ENCODE data around the gene CDC42BPG. TPM values are rescaled to one million over a fixed set of nuclear protein-coding genes. Genes with fewer than 3 reads are reported as not detected.
A peak's percentile ranks its signal among the peaks of the same experiment; 100 is the strongest.

CDC42BPG gene
- total RNA-seq, 1 experiment from 2014 or later: 14.5 TPM

- H3K9ac ChIP-seq (ENCODE audit: low read length): peak overlapping the region; percentile 84
- no peaks in the 10 kb centered on the region for H3F3A ChIP-seq (ENCODE audit: low read length, unreplicated experiment)
- H3K9me3 ChIP-seq (ENCODE audit: low read length): no peaks in the 10 kb centered on the region
- no TSS peak for BruUV-seq (replicated peaks)
- peak overlapping the region; percentile 93 for H2AFZ ChIP-seq (ENCODE audit: low read length)
- DNase-seq: peak; percentile 59
- no peaks in the 10 kb centered on the region; the same call in 1 of the 2 replicates for H3K36me3 ChIP-seq (ENCODE audit: low read depth, low read length)
- ATAC-seq: peak; percentile 25
- no peak overlapping the region for H3K27ac ChIP-seq (ENCODE audit: low read length)
- ChIA-PET POLR2A (ENCODE audit: unreplicated experiment) (interaction anchor here (0.6 kb wide), 1 partner anchor 687 kb away, joined by 3 read pairs; no protein-coding TSS in a partner anchor), CTCF (no interaction called here)
- TF ChIP-seq EZH2 (IDR thresholded peaks at IDR 0.05; ENCODE audit: low read length, unreplicated experiment) (no peak), EZH2phosphoT487 (IDR thresholded peaks at IDR 0.05; ENCODE audit: borderline replicate concordance, low read length) (no peak)
- TF ChIP-seq, protein P1, sequence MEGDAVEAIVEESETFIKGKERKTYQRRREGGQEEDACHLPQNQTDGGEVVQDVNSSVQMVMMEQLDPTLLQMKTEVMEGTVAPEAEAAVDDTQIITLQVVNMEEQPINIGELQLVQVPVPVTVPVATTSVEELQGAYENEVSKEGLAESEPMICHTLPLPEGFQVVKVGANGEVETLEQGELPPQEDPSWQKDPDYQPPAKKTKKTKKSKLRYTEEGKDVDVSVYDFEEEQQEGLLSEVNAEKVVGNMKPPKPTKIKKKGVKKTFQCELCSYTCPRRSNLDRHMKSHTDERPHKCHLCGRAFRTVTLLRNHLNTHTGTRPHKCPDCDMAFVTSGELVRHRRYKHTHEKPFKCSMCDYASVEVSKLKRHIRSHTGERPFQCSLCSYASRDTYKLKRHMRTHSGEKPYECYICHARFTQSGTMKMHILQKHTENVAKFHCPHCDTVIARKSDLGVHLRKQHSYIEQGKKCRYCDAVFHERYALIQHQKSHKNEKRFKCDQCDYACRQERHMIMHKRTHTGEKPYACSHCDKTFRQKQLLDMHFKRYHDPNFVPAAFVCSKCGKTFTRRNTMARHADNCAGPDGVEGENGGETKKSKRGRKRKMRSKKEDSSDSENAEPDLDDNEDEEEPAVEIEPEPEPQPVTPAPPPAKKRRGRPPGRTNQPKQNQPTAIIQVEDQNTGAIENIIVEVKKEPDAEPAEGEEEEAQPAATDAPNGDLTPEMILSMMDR (conservative IDR thresholded peaks at IDR 0.05; ENCODE audit: low read depth, low read length): no peak
- H3K79me2 ChIP-seq (ENCODE audit: low read length): peaks cover 18% of the 10 kb centered on the region
- H3K9me2 ChIP-seq (replicated peaks; ENCODE audit: low read length): no peaks in the 10 kb centered on the region
- peaks cover 10% of the 10 kb centered on the region; the same call in 1 of the 2 replicates for H3K4me1 ChIP-seq (ENCODE audit: insufficient read depth, low read length)
- H3K4me3 ChIP-seq (ENCODE audit: low read length): peak overlapping the region; percentile 89
- intact Hi-C loops (cut with micrococcal nuclease): loop anchor here (2.0 kb wide), 1 partner anchor 31 kb away; the partner anchor contains the start of gene SF1
- no peaks in the 10 kb centered on the region for H4K20me1 ChIP-seq (ENCODE audit: low read length)
- H3K27me3 ChIP-seq (ENCODE audit: low read length): no peaks in the 10 kb centered on the region
- peak overlapping the region; percentile 98 for H3K4me2 ChIP-seq (ENCODE audit: low read length)
These were observed 34.6 kb downstream of the CDC42BPG start for GRCh38 chr11:64809781-64810241.

DNA sequence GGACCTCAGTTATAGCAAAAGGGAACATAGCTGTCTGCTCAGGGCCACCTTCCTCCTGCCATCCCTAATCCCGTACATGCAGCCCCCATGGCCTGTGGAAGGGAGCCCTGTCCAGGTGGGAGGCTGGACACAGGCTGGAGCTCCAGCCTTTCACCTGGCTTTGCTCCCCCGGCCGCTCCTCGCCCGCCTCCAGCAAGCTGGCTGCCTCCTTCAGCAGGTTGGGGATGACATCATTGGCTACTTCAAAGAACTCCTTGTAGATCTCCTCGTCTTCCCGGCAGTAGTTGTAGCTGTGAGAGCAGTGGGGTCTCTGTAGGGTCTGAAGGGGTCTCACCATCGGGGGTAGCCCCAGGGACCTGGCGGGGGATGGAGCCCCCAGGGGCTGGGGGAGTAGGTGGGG is 39.0 kb downstream of the CDC42BPG start:
- intact Hi-C loops (cut with micrococcal nuclease): no loop called here
- TF ChIP-seq, protein P1 (conservative IDR thresholded peaks at IDR 0.05; ENCODE audit: low read depth, low read length): no peak
- no peak for TF ChIP-seq EZH2 (IDR thresholded peaks at IDR 0.05; ENCODE audit: low read length, unreplicated experiment)
- TF ChIP-seq EZH2phosphoT487 (IDR thresholded peaks at IDR 0.05; ENCODE audit: borderline replicate concordance, low read length): no peak
- no TSS peak for BruUV-seq (replicated peaks)
- Histone ChIP-seq H3K27ac (ENCODE audit: low read length) (no peak overlapping the region), H3K36me3 (ENCODE audit: low read depth, low read length) (no peaks in the 10 kb centered on the region; the same call in 1 of the 2 replicates), H3K79me2 (ENCODE audit: low read length) (peaks cover 28% of the 10 kb centered on the region), H3K4me1 (ENCODE audit: insufficient read depth, low read length) (peaks cover 26% of the 10 kb centered on the region), H3K9me3 (ENCODE audit: low read length) (no peaks in the 10 kb centered on the region), H3K4me2 (ENCODE audit: low read length) (no peak overlapping the region), H4K20me1 (ENCODE audit: low read length) (no peaks in the 10 kb centered on the region), H3K9me2 (replicated peaks; ENCODE audit: low read length) (no peaks in the 10 kb centered on the region), H2AFZ (ENCODE audit: low read length) (no peak overlapping the region), H3K9ac (ENCODE audit: low read length) (no peak overlapping the region), H3K27me3 (ENCODE audit: low read length) (no peaks in the 10 kb centered on the region), H3K4me3 (ENCODE audit: low read length) (no peak overlapping the region), H3F3A (ENCODE audit: low read length, unreplicated experiment) (peaks cover 10% of the 10 kb centered on the region)
- CTCF ChIA-PET: no interaction called here
- no peak for DNase-seq
- no peak for ATAC-seq
- POLR2A ChIA-PET (ENCODE audit: unreplicated experiment): no interaction called here

Measured in PC-3 (cell line).